ENCODE data around the gene ASTN1.

ASTN1 gene

DNA sequence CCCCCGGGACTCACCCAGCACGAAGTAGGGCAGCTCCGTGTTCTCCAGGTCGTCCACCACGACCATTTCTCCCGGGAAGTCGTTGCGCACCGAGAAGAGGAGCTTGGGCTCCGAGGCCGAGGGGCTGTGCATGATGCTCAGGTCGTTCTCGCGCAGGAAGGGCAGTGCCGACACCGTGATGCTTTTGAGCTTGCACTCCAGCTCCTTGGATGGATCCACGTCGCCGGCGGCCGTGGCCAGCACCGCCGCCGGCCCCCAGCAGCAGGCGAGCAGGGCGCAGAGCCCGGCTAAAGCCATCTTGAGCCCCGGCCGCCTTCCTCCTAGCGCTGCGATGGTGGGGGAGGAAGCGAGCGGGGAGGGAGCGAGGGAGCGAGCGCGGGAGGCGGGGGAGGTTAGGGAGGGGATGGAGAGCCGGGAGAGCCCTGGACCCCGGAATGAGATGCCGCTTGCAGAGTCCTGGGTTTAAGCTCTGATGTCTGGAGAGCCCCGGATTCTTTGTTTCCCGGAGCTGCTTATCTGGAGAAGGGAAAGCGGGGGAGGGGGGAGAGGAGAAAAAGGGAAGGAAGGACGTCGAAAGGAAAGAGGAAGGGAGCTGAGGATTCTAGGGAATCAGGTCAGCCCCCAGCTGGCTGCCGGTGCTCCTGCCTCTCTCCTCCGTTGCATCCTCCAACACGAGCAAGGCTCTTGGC, at the start of gene ASTN1:
Gene ASTN1 (minus strand): TSS at position 333 of the 689 bp plus-strand sequence. CDS start 36 bp downstream, at position 297.
- peak in 41 of 42 donors; percentile 22 to 80 (median 59) for DNase-seq
- intact Hi-C loops (cut with DNase I): no loop called here

DNA sequence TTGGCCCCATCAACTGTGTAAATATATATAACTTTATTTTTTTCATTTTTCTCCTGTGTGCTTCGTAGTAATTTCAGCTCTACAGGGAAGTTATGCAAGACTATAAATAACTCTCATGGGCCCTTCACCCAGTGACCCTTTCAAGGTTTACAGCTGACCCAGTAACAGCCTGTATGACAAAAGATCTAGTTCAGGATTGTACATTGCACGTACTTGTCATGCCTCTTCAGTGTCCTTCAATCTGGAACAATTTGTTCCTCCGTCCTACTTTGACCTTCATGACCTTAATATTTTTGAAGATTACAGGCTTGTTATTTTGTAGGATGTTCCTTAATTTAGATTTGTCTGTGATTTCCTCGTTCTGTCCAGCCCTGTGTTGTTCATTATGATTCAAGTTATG, 46.7 kb upstream of the ASTN1 start:
- DNase-seq: no peak
- intact Hi-C loops (cut with DNase I): no loop called here

DNA sequence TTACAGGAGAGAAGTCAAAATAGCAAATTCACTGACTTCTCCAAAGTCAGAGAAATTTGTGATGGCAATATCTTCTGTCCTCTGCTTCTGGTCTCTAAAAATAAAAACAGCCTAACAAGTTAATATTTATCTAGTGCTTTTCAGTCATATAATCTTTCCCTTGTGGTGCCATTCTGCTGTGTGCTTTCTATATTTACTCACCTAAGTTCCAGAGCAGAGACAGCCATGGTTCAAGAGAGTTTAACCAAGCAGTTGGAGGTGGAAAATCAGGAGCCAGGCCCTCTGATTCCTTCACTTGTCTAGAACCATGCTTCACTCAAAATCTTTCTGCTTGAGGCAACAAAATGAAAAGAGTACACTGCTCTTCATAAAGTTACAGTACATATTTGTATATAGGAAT, 45.6 kb upstream of the ASTN1 start:
- no peak for DNase-seq

DNA sequence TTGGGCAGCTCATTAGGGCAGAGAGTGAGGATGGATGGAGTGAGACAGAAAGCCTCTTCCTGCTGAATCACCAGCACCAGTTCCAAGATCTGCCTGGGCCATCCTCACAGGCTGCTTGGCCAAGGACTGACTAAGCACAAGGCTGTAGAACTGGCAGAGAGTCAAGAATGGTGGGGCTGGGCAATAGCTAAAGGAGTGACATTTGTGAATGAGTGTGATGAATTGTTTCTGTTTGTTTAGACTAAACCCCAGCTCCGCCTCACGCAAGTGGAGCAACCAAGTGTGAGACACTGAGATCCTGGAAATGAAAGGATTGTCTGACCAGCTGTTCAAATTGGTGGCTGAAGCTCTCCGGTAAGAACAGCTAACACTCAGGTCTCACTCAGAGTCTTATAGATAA, 44.8 kb upstream of the ASTN1 start:
- intact Hi-C loops (cut with DNase I): no loop called here
- DNase-seq: peak; percentile 6 to 92 (median 52)

More for the DNA sequence above, 45.6 kb upstream of the ASTN1 start:
- intact Hi-C loops (cut with DNase I): no loop called here

DNA sequence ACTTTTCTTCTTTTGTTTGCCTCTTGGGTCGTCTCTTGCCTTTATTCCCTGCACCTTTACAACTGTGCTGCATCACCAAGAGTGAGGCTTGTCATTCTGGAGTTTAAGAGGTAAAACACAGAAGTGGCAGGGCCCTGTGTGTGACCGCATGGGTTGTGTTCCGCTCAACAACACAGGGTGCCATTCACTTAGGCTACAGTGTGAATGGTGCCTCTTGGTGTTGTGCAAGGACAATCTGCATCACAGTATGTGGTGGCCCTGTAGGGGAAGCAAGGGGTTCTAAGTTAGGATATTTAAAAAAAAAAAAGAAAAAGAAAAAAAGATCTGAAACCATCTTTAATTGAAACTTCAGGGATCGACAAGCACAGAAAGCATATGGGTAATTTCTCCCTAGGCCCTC, 44.4 kb upstream of the ASTN1 start:
- intact Hi-C loops (cut with DNase I): no loop called here
- no peak for DNase-seq

DNA sequence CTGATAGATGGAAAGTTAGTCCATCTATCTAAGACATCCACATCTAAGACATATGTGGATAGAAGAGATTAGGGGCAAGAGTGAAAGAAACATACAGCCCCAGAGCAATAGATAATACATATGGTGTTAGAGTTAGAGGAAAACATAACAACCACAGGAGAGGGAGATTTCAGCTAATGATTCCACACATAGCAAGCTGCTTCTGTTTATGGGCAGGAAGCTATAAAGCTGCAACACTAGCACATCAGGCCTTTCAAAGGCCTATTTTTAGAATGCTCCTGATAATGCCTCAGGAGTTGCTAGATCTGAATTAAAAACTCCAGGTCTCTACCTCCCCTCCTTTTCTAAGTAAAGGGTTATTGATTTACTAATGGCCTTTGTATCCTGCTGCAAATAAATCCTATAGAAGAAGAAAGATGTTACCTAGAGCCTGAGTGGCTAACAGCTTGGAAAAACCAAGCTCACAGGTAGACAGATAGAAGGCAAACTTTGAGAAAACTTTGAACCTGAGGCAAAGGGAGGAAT, 42.4 kb upstream of the ASTN1 start:
- no peak for DNase-seq
- intact Hi-C loops (cut with DNase I): no loop called here

DNA sequence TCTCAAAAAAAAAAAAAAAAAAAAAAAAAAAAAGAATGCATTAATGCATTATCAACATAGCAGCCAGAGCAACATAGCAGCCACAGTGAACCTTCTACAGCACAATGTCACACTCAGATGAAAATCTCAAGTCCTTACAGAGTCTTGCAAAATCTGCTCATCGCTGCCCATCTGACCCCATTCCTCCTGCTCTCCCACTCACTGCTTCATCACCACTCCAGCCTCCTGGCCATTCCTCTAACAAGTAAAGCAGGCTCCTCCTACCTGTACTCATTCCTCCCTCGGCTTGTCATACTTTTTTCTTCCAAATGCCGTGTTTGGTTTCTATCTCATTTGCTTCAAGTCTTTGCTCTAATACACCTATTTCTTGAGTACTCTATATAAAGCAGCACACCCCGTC, 35.8 kb upstream of the ASTN1 start:
- no peak for DNase-seq
- intact Hi-C loops (cut with DNase I): no loop called here

DNA sequence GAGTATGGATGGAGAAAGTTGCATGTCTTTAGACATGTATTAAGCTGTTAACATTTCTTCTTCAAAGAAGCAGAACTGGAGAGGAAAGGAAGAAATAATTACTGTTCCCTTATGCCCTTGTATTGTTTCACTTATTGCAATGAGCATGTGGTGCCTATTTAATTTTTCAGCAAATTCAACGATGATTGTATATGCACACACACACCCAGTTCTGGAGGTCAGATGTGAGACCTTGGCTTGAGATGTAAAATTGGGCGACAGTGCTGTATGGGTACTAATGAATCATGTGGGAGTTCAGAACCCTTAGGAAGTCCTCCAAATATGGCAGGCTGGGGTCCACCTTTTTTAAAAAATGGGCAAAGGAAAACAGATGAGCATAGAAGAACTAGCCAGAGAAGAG, 33.7 kb upstream of the ASTN1 start:
- intact Hi-C loops (cut with DNase I): no loop called here
- DNase-seq: no peak

DNA sequence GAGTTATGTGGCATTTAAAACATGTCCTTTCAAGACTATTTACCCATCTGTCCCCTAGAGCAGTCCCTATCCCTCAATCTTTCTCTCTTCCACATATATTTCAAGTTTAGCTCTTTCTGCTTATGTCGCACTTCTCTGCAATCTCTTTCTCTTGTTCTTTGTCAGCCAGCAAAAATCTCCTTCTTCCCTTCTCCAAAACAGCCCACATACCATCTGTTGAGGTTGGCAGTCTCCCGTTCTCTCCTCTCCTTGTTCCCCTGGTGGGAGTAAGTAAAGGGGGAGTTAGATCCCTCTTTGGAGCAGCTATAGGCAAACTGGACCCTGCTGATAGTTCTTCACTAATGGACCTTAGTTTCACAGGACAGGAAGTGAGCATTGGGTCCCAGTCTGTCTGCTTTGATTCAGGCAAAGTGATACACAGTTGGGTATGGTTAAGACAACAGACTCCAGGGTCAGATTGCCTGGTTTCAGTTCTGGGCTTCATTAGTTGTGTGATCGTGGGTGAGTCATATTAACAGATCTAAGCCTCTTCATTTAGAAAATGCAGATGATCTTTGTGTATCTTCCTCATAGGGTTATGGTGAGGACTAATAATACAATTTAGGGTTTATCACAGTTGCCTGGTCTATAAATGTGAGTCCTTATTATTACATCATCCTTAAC, 25.9 kb upstream of the ASTN1 start:
- no peak for DNase-seq
- intact Hi-C loops (cut with DNase I): no loop called here

DNA sequence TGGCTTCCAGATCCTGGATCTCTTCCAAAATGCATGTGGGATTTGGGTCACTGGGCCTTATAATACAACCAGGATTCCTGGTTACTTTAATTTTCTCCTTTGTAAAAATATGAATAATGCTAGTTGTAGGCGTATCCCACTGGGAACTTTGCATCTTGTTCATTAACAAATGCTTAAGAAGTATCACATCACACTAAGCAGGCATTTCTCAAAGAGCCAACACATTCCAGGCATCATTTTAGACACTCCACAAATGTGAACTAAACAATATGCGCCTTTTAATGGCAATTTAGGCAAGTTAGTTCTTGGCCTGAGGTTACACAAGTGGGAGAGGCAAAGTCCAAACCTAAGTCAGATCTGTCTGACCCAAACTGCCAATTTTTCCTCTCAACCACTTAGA, 22.1 kb upstream of the ASTN1 start:
- DNase-seq: no peak
- intact Hi-C loops (cut with DNase I): no loop called here

DNA sequence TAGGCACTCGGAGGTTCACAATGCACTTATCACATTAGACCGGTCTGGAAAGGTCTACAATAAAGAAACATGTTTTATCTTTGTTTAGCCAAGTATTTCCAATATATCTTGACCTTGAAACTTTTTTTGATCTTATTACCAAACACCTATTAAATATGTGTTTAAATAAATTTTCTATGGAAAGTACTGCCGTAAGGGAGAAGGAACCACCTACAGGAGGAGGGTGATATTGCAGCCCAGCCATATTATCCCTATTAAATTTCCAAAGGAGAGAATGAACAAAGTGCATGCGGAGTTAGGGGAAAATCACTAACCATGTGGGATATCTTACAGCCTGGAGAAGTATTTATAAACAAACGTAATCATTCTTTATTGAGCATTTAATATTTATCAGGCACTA, 20.7 kb upstream of the ASTN1 start:
- no peak for DNase-seq
- intact Hi-C loops (cut with DNase I): no loop called here

DNA sequence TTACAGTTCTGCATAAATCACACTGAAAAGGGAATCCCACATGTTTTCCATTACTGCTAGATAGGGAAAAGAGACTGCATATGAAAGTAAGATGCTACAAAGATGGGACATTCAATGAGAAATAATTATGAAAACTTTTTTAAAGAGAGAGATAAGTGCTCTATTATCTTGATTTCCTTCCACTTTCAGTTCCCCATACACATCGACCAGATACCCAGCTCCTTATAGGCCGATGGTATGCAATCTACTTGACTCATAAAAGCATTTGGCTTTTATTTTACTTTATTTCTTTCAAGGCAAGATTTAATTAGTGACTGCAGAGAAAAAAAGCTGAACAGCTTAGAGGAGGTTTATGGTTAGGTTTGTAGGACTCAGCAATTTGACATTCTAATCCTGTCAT, 19.3 kb upstream of the ASTN1 start:
- no peak for DNase-seq
- intact Hi-C loops (cut with DNase I): loop anchor here (5.0 kb wide), 1 partner anchor 287 kb away; no protein-coding TSS in a partner anchor

DNA sequence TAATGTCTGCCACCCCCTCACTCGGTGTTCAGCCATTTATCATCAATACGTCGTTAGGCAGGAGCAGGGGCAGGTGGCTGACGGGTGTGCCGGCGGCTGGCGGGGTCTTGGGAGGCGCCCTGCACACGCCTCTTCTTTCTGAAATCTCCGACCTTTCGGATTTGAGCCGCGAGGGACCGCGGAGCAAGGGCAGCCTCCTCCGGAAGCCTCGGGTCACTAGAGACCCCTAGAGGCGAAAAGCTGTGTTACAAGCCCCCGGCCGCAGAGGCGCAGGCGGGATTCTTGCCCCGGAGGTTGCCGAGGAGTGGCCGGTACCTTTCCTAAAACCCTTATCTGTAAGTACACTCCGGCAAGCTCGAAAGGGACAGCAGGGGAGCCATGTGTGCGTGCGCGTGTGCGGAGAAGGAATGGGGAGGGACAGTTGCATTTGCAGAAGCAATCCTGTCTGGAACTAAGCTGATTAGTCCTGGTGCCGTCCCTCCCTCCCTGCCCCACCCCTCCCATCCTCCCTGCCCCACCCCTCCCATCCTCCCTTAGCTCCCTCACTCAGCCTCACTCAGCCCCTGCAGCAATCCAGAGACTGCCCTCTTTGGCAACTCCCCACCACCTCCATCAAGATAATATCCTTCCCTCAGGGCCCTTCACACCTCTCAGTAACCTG, 17.2 kb upstream of the ASTN1 start:
- peak; percentile 46 to 91 (median 77) for DNase-seq
- intact Hi-C loops (cut with DNase I): loop anchor here (5.0 kb wide), 1 partner anchor 284 kb away; no protein-coding TSS in a partner anchor

DNA sequence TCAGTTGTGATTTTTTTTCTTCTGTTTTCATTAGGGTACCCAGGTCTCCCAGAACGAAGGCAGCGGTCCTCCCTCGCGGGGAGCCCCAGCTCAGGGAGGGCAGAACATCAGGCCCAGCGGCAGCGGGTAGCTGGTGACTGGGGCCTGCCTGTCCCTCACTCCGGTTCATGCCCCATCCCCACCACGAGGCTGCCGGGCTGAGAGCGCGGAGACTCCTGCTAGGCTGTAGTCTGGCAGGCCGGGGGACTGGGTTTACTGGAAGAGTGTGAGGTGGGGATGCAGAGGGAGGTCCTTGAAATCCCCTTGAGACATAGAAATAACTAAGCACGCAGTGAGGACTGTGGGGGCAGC, 16.7 kb upstream of the ASTN1 start:
- intact Hi-C loops (cut with DNase I): loop anchor here (5.0 kb wide), 1 partner anchor 284 kb away; no protein-coding TSS in a partner anchor
- DNase-seq: peak in 30 of 42 donors; percentile 15 to 68 (median 35)

DNA sequence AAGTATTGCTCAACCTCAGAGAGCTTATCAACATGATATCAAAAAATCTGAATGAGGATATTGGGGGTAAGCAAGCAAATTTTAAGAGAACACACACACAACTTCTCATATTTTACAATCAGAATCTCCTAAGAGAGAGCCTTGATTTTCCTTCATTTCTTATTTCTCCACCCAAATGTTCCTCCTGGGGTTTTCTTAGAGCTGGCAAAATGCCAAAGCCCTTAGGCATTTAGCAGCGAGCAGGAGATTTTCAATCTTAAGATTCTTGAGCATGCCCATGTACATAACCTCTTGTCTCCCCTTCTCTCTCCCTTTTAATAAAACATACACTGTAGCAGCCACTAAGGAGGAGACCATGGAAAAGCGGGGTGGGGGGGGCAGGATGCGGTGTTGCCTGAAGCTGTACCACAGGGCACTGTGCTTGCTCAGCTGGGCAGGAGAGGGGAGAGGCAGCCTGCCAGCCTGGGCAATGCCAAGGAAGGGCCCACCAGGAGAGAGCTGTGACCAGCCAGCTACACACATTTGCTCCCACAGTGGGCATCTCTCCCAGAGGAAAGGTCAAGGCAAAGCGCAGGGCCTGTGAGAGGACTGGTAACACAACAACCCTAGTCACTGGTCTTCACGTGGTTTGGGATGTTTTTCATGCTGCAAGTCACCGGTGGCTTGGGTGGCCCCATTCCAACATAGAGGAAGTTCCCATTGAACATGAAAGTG, 10.6 kb upstream of the ASTN1 start:
- peak in 34 of 42 donors; percentile 10 to 76 (median 48) for DNase-seq
- intact Hi-C loops (cut with DNase I): no loop called here

DNA sequence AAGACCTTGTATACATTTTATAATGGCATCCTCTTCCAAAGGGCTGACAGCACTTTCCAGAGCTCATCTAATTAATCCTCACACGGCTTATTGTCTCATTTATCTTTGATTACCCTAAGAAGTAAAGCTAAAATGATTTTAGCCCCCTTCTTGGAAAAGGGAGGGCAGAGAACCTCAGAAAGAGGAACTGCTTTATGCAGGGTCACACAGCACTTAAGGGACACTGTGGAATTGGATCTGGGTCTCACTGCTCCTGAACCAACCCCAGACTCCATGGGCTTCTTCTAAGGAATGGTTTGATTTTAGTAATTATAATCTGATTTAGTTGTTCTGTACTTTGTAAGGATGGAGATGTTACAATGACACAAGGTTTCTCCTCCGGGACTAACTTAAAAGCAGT, 9.5 kb upstream of the ASTN1 start:
- intact Hi-C loops (cut with DNase I): no loop called here
- DNase-seq: no peak

DNA sequence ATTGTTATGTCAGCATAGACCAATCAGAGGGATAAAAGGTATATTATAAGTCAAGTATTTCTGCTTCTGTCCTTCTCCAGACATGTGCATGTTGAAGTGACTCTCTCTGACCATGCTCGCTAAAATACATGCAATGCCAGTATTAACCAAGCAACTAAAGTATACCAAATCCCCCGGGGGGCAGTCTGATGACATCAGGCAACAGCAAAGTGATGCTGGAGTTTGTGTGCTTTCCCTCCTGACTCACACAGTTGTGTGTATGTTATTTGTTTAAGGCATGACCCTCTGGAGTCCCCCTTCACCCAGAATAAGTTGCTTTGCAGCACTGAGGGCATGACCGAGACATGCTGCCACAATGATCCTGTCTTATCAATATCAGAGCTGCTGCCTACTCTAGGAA, 8.4 kb upstream of the ASTN1 start:
- DNase-seq: no peak
- intact Hi-C loops (cut with DNase I): no loop called here

DNA sequence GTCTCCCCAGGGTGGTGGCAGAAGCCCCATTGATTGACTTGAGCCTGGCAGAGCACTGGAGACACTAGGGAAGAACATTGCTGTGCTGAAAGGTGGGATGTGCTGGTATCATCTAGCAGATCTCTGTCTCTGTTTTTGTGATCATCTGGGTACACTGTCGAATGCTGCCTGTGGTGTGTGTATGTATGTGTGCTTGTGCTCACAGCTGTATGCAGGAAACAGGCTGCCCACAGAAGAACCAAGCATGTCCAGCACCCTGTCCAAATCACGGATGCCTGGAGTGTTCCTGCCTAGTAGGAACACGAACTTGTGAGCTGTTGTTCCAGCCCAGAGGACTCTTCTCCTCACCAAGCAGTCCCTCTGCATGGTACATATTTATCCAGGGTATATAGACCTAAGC, 7.8 kb upstream of the ASTN1 start:
- DNase-seq: peak in 1 of 42 donors; percentile 5

DNA sequence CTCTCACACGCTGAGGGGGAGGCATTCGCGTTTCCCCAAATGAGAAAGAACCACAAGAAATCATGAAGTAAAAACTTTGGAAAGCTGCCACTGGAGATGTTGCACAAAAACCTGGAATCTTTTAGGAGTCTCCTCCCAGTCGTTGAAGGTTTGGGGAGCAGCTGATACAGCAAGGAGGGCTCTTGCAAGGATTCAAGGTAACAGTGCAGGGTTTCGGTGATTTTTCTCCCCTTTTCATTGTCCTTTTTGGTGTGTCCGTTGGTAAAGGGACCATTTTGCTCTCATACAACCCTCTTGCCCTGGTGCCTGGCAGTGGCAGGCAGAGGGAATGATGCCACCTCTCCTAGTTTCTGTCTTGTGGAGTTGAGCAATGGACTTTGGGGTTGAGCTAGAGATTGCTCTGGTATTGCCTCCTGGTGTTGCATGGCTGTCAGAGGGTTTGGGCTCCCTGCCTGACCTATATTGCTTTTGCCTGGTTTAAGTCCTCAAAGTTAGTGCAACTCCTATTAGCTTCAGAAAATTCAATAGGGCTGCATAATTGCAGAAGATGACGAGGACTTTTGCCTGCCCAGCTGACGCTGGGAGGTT, 7.1 kb upstream of the ASTN1 start:
- intact Hi-C loops (cut with DNase I): no loop called here
- DNase-seq: peak in 5 of 42 donors; percentile 5 to 47 (median 17)

More for the DNA sequence above, 7.8 kb upstream of the ASTN1 start:
- intact Hi-C loops (cut with DNase I): no loop called here

All from head of caudate nucleus (tissue), 42 donors.